NCI-H1436 (cell line): Measurements from ENCODE around the gene ZIC1.

Experiments
- DNase-seq: peaks from one replicate; lab custom pipeline; 2025; lab: John Stamatoyannopoulos, UW

Gene ZIC1

GRCh38 chr3:147410116-147410525 is 956 bp downstream of the ZIC1 start:
- DNase-seq: no peak

DNA sequence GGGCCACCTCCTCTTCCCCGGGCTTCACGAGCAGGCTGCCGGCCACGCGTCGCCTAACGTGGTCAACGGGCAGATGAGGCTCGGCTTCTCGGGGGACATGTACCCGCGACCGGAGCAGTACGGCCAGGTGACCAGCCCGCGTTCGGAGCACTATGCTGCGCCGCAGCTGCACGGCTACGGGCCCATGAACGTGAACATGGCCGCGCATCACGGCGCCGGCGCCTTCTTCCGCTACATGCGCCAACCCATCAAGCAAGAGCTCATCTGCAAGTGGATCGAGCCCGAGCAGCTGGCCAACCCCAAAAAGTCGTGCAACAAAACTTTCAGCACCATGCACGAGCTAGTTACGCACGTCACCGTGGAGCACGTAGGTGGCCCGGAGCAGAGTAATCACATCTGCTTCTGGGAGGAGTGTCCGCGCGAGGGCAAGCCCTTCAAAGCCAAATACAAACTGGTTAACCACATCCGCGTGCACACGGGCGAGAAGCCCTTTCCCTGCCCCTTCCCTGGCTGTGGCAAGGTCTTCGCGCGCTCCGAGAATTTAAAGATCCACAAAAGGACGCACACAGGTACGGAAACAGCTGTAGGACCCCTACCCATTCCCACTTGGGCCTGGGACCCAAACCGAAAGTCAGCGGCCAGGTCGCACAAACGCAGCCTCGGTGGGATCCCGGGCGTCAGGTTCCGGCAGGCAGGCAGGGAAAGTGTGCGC is 1.5 kb downstream of the ZIC1 start:
- DNase-seq: no peak

DNA sequence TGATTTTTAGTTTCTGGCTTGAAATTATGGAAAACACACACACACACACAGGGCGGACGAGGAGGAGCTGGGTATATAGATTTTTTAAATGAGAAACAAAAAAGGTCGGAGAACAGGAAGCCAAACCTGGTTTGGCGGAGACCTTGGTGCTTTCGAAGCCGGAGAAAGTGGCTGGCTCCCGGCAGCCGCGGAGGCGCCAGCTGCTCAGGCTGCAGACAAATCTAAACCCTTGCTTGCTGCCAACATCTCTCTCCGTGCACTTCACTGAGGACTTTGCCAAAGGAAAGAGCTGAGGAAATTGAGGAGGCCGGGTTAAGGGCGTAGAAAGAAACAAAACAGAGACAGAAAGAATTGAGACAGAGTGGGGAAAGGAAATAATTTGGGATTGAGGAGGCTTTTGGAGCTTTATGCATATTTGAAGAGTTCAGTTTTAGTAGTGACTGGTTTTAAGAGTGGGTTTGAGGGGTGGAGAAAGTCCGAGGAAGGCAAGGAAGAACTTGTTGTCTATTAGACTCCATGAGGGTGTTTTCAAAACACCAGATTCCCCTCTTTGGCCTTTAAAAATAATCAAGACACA is 2.2 kb downstream of the ZIC1 start:
- DNase-seq: no peak

DNA sequence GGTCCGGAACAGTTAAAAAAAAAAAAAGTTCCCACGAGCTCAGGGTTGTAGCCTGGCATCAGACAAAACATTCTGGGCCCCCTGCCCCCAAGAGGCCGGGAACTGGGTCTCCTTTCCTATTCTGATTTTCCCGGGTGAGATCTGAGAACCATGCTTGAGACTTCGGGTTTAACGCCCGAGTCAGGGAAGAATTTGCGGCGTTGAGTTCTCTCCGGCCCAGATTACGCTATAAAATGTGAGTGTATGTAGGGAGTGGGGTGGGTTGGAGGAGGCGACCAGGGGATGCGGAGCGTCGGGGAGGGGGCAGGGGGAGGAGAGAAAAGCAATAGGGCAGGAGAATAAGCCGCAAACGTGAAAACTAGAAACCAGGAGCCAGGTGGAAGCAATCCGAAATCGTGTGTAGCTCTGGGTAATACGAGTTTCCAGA is 2.7 kb downstream of the ZIC1 start:
- DNase-seq: no peak

GRCh38 chr3:147412261-147412916 is 3.2 kb downstream of the ZIC1 start:
- DNase-seq: no peak

- no peak for DNase-seq
These were observed 3.9 kb downstream of the ZIC1 start for GRCh38 chr3:147412917-147413685.

DNA sequence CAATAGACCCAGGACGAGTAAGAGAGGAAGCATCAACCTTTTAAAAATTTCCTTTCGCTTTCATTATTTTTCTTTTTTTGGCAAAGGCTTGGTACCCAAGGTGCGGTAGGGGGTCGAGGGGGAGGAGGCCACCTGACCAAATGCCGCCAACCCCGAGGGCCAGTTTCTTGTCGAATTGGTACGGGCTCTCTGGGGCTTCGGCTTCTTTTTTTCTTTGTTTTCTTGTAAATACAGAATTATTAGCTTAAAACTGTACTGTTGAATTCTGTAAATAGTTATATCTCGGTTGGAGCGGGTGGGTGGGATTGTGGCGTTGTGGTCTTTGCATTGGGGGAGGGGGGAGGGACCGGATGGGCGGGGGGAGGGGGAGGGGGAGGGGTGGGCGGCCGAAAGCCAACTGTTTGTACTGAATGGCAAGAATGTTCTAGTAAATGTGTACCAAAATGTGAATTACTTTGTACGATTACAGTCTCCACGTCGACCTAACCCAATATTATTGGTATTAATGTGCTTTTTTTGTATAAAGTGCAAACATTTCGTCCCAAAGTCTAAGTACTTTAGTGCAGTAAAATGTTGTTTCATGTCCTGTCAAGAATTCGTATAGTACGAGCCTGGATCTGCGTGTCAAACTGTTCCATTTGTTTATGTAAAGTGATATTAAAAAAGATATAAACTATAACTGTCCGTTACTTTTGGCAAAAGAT is 4.7 kb downstream of the ZIC1 start:
- DNase-seq: no peak

DNA sequence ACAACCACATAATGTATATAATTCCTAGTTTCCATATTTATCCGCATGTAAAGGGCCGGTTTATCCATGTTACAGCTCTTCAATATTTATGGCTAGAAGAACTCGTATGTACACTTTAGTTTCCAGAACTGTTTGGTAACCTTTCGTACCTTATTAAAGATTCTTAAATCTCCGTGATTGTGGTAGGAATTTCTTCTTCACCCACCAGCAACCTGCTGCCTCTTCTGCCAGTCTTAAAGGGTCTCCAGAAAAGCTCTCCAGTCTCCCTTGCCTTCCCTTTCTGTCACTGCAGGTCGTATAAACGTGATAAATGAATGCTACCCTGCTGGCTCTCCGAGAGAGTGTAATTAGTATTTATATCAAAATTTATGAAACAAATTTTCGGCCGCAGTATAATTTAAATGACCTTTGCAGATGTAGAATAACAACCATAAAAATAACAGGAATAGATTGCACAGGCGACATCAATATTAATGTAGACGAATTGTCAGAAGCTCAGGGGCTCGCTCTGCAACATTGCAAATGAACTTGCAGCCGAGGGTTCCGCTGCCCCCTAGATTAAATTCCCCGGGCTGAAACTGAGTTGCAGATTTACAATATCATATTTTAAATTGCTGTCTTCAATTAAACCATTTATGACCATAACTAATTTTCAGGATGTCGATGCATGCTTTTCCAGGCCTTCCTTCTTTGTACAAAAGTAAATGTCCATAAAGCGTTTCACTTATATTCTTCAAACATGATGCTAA is 5.4 kb downstream of the ZIC1 start:
- no peak for DNase-seq

GRCh38 chr3:147415286-147415685 is 6.1 kb downstream of the ZIC1 start:
- no peak for DNase-seq

- DNase-seq: no peak
These were observed 6.7 kb downstream of the ZIC1 start for GRCh38 chr3:147415874-147416273.

DNA sequence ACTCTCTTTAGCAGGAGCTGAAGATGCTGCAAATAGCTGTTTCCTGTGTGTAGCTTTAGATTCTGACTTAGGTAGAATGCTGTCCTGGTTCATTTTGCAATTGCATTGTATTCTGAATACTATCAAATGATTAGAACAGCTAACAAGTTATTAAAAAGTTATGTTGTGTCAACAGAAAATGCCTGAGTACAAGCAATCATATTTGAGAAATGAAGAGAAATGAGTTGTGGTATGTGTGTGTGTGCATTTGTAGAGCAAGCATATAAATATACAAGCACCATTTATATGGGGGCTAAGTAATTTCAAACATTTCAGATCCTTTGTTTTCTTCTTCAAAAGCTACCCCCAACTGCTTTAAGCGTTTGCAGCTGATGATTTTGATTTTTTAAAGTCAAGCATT is 7.8 kb downstream of the ZIC1 start:
- DNase-seq: no peak

DNA sequence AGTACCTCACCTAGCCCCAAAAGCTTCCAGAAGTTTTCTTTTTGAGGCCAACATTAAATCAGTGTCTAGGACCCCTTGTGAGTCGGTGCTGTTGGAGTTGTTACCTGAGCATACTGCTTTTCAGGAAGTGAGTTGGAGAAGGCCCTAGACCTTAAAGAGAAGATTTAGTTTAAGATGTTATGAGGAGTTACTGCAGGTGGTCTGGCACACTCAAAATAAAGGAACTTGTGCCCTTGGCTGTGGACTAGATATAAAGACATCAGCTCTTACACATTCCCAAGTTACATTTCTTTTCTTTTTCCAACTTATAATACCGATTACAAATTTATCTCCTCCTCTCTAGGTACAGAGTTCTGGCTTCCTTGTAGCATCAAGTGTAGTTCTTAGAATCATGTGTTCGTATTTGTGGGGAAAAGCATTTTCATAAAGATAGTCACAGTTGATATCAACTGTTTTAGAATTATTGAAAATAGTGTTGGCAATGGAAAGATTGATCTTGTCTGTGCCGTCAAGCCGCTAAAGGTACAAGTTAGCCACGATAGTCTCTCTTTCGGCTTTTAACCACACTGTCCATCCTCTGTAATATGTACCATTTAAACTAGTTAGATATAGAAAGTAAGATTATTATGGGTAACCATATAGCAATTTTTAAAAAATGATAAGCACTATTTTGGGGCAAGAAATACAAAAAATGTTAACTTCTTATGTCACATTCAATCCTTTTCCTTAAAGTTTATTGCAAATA is 8.6 kb downstream of the ZIC1 start:
- no peak for DNase-seq

GRCh38 chr3:147418371-147418781 is 9.2 kb downstream of the ZIC1 start:
- no peak for DNase-seq

- DNase-seq: no peak
These were observed 9.9 kb downstream of the ZIC1 start for GRCh38 chr3:147418808-147419701.

- DNase-seq: no peak
These were observed 10.6 kb downstream of the ZIC1 start for GRCh38 chr3:147419781-147420224.

DNA sequence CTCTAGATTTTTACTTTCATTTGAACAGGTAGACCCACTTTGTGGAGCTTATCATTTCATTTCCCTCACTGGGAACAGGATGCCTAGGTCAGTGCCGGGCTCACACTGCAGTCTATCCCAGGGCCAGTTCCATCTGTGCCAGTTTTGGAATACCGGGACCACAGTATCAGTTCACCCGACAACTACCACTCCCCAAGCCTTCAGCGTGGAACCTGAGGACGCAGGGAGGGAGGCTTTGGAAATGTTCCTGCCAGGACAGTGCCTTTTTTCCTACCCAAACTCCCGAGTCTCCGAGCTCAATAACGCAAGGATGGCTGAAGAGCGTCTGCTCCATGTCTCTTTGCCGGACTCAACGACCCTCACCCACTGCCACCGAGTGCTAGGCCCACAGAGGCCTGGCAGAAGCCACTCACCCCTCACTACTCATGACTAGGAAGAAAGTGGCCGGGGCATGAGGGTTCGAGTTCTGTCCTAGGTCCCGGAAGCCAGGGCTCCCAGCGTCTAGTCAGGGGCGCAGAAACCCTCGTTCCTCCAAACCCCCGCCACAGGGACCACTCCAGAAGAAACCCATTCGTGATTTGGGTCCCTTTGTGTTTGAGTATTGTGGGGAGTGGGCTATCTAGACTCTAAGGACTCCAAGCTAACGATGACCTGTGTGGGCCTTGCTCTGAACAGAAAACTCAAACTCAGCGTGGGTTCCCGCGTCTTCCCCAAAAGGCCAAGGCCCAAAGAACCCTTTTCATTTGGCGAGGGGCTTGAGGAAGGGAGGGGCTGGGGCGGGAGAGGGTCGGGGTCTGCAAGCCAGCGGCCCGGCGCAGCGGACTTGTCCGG is 11.4 kb downstream of the ZIC1 start:
- no peak for DNase-seq

- no peak for DNase-seq
These were observed 12.2 kb downstream of the ZIC1 start for GRCh38 chr3:147421184-147421912.

- DNase-seq: no peak
These were observed 13.0 kb downstream of the ZIC1 start for GRCh38 chr3:147422196-147422595.
